Muscle layer of duodenum (tissue), 2 donors: Measurements from ENCODE around the gene SLC37A2.

Source experiments
- H3K27ac ChIP-seq: one replicate; pipeline ENCODE4 v1.7.0; 2013; ENCODE audit warnings: mild to moderate bottlenecking, low read length
- H3K27me3 ChIP-seq: one replicate; pipeline ENCODE4 v1.7.0; 2013; ENCODE audit warnings: low read depth, mild to moderate bottlenecking, control low read depth, low read length
- H3K36me3 ChIP-seq, 2 donors: one replicate each; pipeline ENCODE4 v1.7.0; 2013; ENCODE audit warnings: low read length in 2 of 2, control low read depth in 1 of 2, mild to moderate bottlenecking in 1 of 2; ENCODE audit not compliant: insufficient read depth in 2 of 2, control insufficient read depth in 1 of 2
- H3K4me1 ChIP-seq, 2 donors: one replicate each; pipeline ENCODE4 v1.7.0; 2013; ENCODE audit warnings: low read length in 2 of 2, mild to moderate bottlenecking in 2 of 2, control low read depth in 1 of 2, moderate library complexity in 1 of 2; ENCODE audit not compliant: insufficient read depth in 2 of 2, control insufficient read depth in 1 of 2
- H3K4me3 ChIP-seq, 2 donors: one replicate each; pipeline ENCODE4 v1.7.0; 2013; ENCODE audit warnings: low read length in 2 of 2, low read depth in 1 of 2, mild to moderate bottlenecking in 1 of 2
- H3K9me3 ChIP-seq, 2 donors: one replicate each; pipeline ENCODE4 v1.7.0; 2013; ENCODE audit warnings: low read length in 2 of 2, control low read depth in 1 of 2, mild to moderate bottlenecking in 1 of 2; ENCODE audit not compliant: control insufficient read depth in 1 of 2
- donor health status: healthy.

The SLC37A2 gene

DNA sequence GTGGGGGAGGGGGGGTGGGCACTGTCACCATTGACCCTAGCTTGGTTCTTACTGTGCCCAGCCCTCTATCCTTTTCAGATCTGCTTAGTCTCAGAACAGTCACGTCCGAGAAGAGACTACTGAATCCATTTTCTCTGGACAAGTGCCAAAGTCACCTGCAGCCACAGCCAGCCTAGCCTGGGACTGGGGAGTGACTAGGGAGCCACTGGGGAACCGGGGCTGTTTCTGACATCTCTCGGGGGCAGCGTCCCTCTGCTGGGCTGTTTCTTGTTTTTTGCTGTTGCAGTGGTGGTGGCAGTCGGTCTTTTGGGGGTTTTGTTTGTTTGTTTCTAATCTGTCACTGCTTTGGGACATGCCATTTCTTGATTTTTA, 8.7 kb downstream of the SLC37A2 start:
- H3K27me3 ChIP-seq: no peaks in the 10 kb centered on the region
- no peak overlapping the region for H3K27ac ChIP-seq
- no peaks in the 10 kb centered on the region for H3K9me3 ChIP-seq
- peaks cover 0 to 17% of the 10 kb centered on the region in 2 donors for H3K4me1 ChIP-seq
- no peaks in the 10 kb centered on the region for H3K36me3 ChIP-seq
- no peak overlapping the region for H3K4me3 ChIP-seq

DNA sequence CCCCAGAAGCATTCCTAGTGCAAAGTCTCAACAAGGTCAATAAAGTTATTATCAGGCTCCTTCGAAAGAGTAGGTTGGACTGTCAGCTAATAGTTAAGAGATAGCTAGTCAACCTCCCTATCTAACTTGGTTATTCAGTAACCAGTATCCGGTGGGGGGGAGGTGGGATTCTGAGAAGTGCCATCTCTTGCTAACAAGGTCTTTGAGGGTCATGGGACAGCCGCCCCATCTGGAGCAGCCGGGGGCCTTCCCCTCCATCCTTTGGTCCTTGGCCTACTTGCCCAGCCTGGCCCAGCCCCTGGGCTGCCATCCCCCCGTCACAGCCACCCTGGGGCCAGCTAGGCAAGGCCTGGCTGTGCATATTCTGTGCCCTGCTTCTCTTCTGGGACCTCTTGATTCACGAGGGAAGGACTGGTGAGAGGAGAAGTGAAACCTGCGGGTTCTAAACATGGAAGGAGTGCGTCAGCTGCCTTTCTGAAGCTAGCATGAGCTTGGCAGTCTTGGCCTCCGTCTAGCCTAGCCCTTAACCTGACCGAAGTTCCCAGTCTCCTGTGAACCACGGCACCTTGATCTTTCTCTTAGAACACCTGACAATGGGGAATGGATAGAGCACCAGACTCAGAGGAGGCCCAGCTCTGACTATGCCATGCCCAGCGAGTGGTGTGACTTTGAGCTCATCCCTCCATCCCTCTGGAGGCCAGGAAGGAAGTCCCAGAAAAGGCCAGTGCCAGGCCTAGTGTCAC, 9.3 kb downstream of the SLC37A2 start:
- Histone ChIP-seq H3K36me3 (no peaks in the 10 kb centered on the region), H3K4me1 (peaks cover 0 to 17% of the 10 kb centered on the region in 2 donors), H3K9me3 (no peaks in the 10 kb centered on the region), H3K4me3 (no peak overlapping the region), H3K27ac (no peak overlapping the region), H3K27me3 (no peaks in the 10 kb centered on the region)

DNA sequence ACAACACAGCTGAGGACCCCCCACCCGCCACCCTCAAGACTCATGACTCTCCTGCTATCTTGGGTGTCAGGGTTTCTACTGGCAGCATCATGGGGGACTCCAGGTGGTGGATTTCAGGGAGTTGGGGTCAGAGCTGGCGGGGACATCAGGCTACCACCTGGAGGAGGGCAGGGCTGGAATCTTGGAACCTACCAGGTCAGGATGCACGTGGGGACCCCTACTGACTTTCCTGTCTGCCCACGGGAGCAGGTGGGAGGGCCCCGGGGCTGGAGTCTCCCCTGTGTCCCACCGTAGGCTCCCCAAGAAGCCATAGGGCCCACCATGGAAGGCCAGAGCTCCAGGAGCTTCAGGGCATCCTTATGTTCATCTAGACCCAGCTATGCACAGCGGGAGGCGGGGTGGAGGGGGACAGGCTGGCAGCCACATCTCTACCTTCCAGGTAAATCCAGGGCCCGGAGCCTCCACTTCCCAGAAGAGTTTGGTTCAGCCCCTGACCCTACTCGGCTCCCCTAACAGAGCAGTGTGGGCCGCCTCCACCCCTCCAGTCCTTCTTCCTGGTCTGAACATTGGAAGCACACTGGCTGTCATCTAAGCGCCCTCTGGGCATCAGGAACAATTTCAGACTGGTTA, 10.0 kb downstream of the SLC37A2 start:
- Histone ChIP-seq H3K9me3 (no peaks in the 10 kb centered on the region), H3K4me3 (no peak overlapping the region), H3K27me3 (no peaks in the 10 kb centered on the region), H3K36me3 (no peaks in the 10 kb centered on the region), H3K4me1 (peaks cover 0 to 17% of the 10 kb centered on the region in 2 donors), H3K27ac (no peak overlapping the region)

GRCh38 chr11:125073616-125074483, 10.7 kb downstream of the SLC37A2 start:
- Histone ChIP-seq H3K27me3 (no peaks in the 10 kb centered on the region), H3K4me3 (no peak overlapping the region), H3K27ac (no peak overlapping the region), H3K9me3 (no peaks in the 10 kb centered on the region), H3K36me3 (no peaks in the 10 kb centered on the region), H3K4me1 (peaks cover 0 to 17% of the 10 kb centered on the region in 2 donors)

DNA sequence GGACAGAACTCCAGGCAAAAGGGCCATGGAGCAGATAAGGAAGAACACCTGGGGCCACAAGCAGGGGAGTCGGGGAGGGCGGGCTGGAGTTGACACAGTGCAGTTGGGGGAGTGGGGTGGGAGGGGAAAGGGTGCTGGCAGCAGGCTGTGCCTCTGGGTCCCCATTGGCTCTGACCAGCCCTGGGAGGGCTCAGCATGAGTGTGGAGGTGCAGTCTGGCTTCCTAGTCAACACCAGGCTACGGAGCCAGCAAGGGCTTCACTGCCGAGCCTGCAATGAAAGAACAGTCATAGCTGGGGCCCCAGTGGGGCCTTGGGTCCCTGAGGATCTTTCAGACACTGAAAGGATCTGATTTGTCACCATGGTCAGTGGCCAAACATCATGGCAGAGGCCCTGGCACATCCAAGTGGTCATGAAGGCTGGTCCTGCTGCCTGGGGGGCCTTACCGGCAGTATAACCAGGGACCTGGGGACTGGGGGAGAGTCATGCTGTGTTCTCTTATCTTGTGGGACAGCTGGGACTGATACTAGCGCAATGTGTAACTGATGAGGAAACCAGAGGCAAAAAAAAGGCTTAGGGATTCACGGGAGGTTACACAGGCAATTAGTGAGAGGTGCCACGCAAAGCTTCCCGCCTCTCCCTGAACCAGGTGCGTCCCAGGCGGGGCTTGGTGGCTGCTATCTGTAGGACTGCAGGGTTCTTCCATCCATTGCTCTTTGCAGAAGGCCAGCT, 11.6 kb downstream of the SLC37A2 start:
- no peaks in the 10 kb centered on the region for H3K9me3 ChIP-seq
- H3K36me3 ChIP-seq: no peaks in the 10 kb centered on the region
- no peak overlapping the region for H3K4me3 ChIP-seq
- H3K27me3 ChIP-seq: no peaks in the 10 kb centered on the region
- H3K27ac ChIP-seq: no peak overlapping the region
- peaks cover 0 to 13% of the 10 kb centered on the region in 2 donors for H3K4me1 ChIP-seq

- Histone ChIP-seq H3K27ac (no peak overlapping the region), H3K4me3 (no peak overlapping the region), H3K36me3 (no peaks in the 10 kb centered on the region), H3K27me3 (no peaks in the 10 kb centered on the region), H3K4me1 (peaks cover 0 to 10% of the 10 kb centered on the region in 2 donors), H3K9me3 (no peaks in the 10 kb centered on the region)
Measured at GRCh38 chr11:125075242-125075625, 12.1 kb downstream of the SLC37A2 start.

DNA sequence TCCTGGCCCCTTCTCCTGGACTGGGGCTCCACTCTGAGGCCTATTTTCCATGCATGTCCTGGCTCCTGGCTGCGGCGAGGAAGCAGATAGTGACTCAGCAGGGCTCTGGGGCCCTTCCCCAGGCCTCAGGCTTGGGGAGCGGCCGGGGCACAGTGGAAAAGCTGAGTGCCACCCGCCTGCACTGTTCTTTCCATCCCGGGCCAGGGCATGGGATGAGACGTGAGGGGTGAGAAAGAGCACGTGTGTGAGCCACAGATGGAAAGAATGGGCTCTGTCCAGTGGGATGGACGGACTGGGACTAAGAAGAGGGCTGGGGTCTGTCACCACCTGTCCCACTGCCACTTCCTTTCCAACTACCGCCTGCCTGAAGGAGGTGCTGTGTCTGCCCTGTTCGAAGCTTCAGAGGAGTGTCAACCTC, 12.8 kb downstream of the SLC37A2 start:
- Histone ChIP-seq H3K4me1 (peaks cover 0 to 5% of the 10 kb centered on the region in 2 donors), H3K27ac (no peak overlapping the region), H3K27me3 (no peaks in the 10 kb centered on the region), H3K4me3 (no peak overlapping the region), H3K9me3 (no peaks in the 10 kb centered on the region), H3K36me3 (no peaks in the 10 kb centered on the region)

DNA sequence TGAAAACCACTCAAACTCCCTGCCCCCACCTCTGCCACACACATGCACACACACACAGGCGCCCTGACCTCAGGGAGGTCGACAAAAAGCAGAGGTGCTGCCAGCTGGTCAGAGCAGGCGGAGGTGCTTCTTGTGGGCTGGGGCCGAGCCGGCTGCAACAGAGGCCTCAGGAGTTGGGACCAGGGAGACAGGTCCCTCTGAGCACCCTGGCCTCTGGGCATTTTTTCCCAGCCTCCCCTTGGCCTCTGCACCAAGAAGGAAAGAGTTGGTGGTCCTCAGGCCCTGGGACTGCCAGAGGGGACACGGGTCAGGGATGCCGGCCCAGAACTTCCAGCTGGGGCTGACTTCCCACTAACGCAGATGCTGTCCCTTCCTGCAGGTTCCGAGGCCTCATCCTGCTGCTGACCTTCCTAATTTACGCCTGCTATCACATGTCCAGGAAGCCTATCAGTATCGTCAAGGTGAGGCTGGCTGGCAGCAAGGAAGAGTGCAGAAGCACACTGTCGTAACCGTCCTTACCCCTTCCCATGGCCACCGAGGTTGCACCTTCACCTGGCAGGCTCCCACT, 13.4 kb downstream of the SLC37A2 start:
- no peaks in the 10 kb centered on the region for H3K9me3 ChIP-seq
- peaks cover 0 to under 1% of the 10 kb centered on the region in 2 donors for H3K4me1 ChIP-seq
- H3K27ac ChIP-seq: no peak overlapping the region
- no peaks in the 10 kb centered on the region for H3K27me3 ChIP-seq
- H3K36me3 ChIP-seq: no peaks in the 10 kb centered on the region
- no peak overlapping the region for H3K4me3 ChIP-seq

DNA sequence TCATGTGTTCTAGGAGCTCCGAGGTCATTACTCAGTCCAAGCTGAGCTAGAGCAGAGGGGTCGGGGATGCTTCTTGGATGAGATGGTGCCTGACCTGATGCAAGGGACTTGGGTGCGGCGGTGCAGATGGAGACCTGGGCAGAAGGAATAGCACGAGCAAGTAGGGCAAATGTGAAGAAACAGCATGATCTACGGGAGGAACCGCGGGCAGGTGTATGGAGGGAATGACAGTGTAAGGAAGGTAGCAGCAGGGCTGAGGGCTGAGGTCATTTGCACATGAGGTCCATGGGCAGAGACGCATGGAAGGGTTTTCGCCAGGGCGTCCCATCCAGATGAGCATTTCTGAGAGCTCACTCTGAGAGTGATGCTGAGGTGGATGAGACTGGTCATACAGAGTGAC, 14.9 kb downstream of the SLC37A2 start:
- no peaks in the 10 kb centered on the region for H3K36me3 ChIP-seq
- no peak overlapping the region for H3K27ac ChIP-seq
- no peaks in the 10 kb centered on the region for H3K27me3 ChIP-seq
- H3K4me1 ChIP-seq: no peaks in the 10 kb centered on the region
- no peaks in the 10 kb centered on the region for H3K9me3 ChIP-seq
- H3K4me3 ChIP-seq: no peak overlapping the region

GRCh38 chr11:125078516-125079140, 15.5 kb downstream of the SLC37A2 start:
- no peak overlapping the region for H3K27ac ChIP-seq
- no peaks in the 10 kb centered on the region for H3K36me3 ChIP-seq
- H3K4me3 ChIP-seq: no peak overlapping the region
- H3K4me1 ChIP-seq: no peaks in the 10 kb centered on the region
- H3K9me3 ChIP-seq: no peaks in the 10 kb centered on the region
- no peaks in the 10 kb centered on the region for H3K27me3 ChIP-seq
